K562 (cell line): ENCODE data around the gene ARPC2. TPM values are rescaled to one million over a fixed set of nuclear protein-coding genes. Genes with fewer than 3 reads are reported as not detected.

ENCODE experiments used
- CEBPB ChIP-seq: fragments of 450-650 bp; IDR thresholded peaks from 2 replicates; pipeline ENCODE4 v1.6.1; 2016; ENCODE audit warnings: missing genetic modification characterization, missing compliant biosample characterization
- HDAC2 ChIP-seq: fragments of 450-650 bp; IDR thresholded peaks from 2 replicates; pipeline ENCODE4 v1.6.1; 2016; ENCODE audit warnings: mild to moderate bottlenecking
- KDM4B ChIP-seq, 2 experiments: fragments of 450-650 bp in 1 of 2; sonication (generic) in 1 of 2; IDR thresholded peaks; 2 replicates each; pipeline ENCODE4 v1.6.1; 2016 to 2017; ENCODE audit warnings: borderline replicate concordance in 2 of 2, antibody characterized with exemption in 1 of 2, low read depth in 1 of 2, mild to moderate bottlenecking in 1 of 2
- LCOR ChIP-seq: sonication (generic); formaldehyde crosslinking; IDR thresholded peaks from 2 replicates; pipeline ENCODE4 v1.8.0; 2022; ENCODE audit warnings: mild to moderate bottlenecking, missing genetic modification reagents
- MBD2 ChIP-seq: sonication (generic); IDR thresholded peaks from 2 replicates; pipeline ENCODE4 v1.6.1; 2016; ENCODE audit warnings: low read depth, borderline replicate concordance
- NEUROD1 ChIP-seq: fragments of 150-350 bp; IDR thresholded peaks from 2 replicates; pipeline ENCODE4 v1.6.1; 2014; ENCODE audit warnings: borderline replicate concordance, low read length, low read depth; ENCODE audit not compliant: partially characterized antibody
- NFIC ChIP-seq: fragments of 450-650 bp; IDR thresholded peaks from 2 replicates; pipeline ENCODE4 v1.6.1; 2017; ENCODE audit warnings: mild to moderate bottlenecking, inconsistent platforms
- SMAD2 ChIP-seq: fragments of 150-350 bp; IDR thresholded peaks from 2 replicates; pipeline ENCODE4 v1.6.1; 2014; ENCODE audit warnings: low read depth, mild to moderate bottlenecking, low read length
- SRF ChIP-seq, 2 experiments: fragments of 250-450, 450-650 bp in 1 of 2; sonication (Bioruptor Pico) in 1 of 2; sonication (generic) in 1 of 2; formaldehyde crosslinking; IDR thresholded peaks; 2 replicates each; pipeline versions ENCODE4 v1.5.0 to v1.5.1; 2020 to 2022; ENCODE audit warnings: mild to moderate bottlenecking in 1 of 2, missing genetic modification reagents in 1 of 2
- SRSF3 ChIP-seq: fragments of 200-400 bp; formaldehyde crosslinking; IDR thresholded peaks from 2 replicates; pipeline ENCODE4 v1.6.1; 2016; ENCODE audit warnings: mild to moderate bottlenecking, low read length, moderate library complexity; ENCODE audit not compliant: insufficient read depth
- SUPT5H ChIP-seq: fragments of 450-650 bp; IDR thresholded peaks from 2 replicates; pipeline ENCODE4 v1.6.1; 2016
- TEAD1 ChIP-seq, 2 experiments: fragments of 450-650 bp in 1 of 2; sonication (generic) in 1 of 2; formaldehyde crosslinking; IDR thresholded peaks; 2 replicates each; pipeline versions ENCODE4 v1.4.0 to v1.8.0; 2020 to 2022; ENCODE audit warnings: mild to moderate bottlenecking in 2 of 2, missing genetic modification reagents in 1 of 2
- ZNF239 ChIP-seq: fragments of 250-450 bp; sonication (Bioruptor Pico); IDR thresholded peaks from 2 replicates; pipeline ENCODE4 v1.4.0; 2020; ENCODE audit warnings: mild to moderate bottlenecking
- ZNF76 ChIP-seq: fragments of 250-450 bp; sonication (Bioruptor Pico); IDR thresholded peaks from 2 replicates; pipeline ENCODE4 v1.4.0; 2020; ENCODE audit warnings: mild to moderate bottlenecking, moderate library complexity, borderline replicate concordance
- polyA plus RNA-seq, 8 experiments: library from polyadenylated mRNA; depleted of rRNA in 4 of 8; stranded (reverse) in 5 of 8; unstranded in 3 of 8; fragments of >200 nt; fragmentation: Nextera tagmentation in 2 of 8; fragmentation: Illumina TruSeq in 1 of 8; extraction: Ambion mirVana in 2 of 8; extraction: Trizol in 1 of 8; gene quantifications; 2 replicates each; pipeline versions ENCODE4 v1.2.1 to v1.2.3, GENCODE V29; 2011 to 2014; ENCODE audit warnings: inconsistent platforms in 1 of 8, missing spikeins in 1 of 8
- total RNA-seq, 7 experiments: library from RNA; depleted of rRNA in 6 of 7; stranded (reverse); fragments of >200 nt in 6 of 7; fragmentation: Illumina TruSeq in 2 of 7; extraction: Trizol in 2 of 7; gene quantifications; 2 replicates each; pipeline versions ENCODE4 v1.2.1 to v1.2.3, GENCODE V29; 2011 to 2021; ENCODE audit warnings: low replicate concordance in 1 of 7
- TF ChIP-seq, protein P1 (sequence below), 2 experiments: fragments of 450-650 bp in 1 of 2; sonication (generic) in 1 of 2; formaldehyde crosslinking; conservative IDR thresholded peaks; 2 replicates each; pipeline versions ENCODE4 v1.4.0 to v1.8.1; 2020 to 2022; ENCODE audit warnings: mild to moderate bottlenecking in 1 of 2, missing genetic modification reagents in 1 of 2
- TF ChIP-seq, protein P2 (sequence below): fragments of 450-650 bp; IDR thresholded peaks from 2 replicates; pipeline ENCODE4 v1.6.1; 2016
- TF ChIP-seq, protein P3 (sequence below): fragments of 450-650 bp; formaldehyde crosslinking; IDR thresholded peaks from 2 replicates; pipeline ENCODE4 v1.4.0; 2020; ENCODE audit warnings: mild to moderate bottlenecking, moderate library complexity
- TF ChIP-seq, protein P4 (sequence below), 3 experiments: IDR thresholded peaks in 2 of 3; conservative IDR thresholded peaks in 1 of 3; 2 replicates each; pipeline ENCODE4 v1.5.1; 2011 to 2012; ENCODE audit warnings: low read length in 3 of 3, mild to moderate bottlenecking in 3 of 3, control low read depth in 2 of 3, improper control_type of control experiment in 1 of 3, inconsistent platforms in 1 of 3, low read depth in 1 of 3, mixed read lengths in 1 of 3, moderate library complexity in 1 of 3; ENCODE audit not compliant: insufficient read depth in 2 of 3
- TF ChIP-seq, protein P5 (sequence below): sonication (generic); formaldehyde crosslinking; IDR thresholded peaks from 2 replicates; pipeline ENCODE4 v1.4.0; 2020; ENCODE audit warnings: mild to moderate bottlenecking, missing genetic modification reagents

The ARPC2 gene
- total and polyA plus RNA-seq, 9 of the 15 experiments (the other 6 are each of a cell fraction or from before 2014, with no cell fraction given): 81.9 to 187 (median 103) TPM

DNA sequence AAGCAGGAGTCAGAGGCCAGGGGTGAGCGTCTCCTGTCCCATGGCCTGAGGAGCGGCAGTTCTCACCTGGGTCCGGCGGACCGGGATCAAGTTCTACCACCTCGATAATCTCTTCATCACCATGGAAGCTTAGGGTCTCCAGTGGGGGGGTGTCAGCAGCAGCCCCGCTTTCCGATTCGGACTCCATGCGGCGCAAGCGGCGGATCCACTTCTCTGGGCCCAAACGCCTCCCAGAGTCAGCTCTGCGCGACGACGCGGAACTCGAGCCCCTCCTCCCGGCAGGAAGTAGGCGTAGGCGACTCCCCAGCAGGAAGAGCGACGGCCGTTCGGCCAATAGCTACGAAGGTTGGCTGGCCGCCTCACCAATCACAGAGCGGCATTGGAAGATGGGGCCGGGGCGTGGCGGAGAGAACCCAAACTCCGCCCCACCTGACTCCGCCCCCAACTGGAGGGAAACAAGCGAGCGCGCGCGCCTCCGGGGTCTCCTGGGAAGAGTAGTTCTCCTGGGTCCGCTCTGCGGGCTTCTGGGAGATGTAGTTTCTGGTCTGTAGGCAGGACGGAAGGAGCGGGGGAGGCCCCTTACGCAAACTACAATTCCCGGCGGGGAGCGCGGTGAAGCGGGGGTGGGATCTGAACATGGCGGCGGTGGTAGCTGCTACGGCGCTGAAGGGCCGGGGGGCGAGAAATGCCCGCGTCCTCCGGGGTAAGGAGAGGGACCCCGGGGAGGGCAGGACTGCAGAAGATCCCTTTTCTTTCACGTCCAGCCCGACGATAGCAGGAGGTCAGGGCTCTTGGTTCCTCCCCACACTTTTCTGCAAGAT lies 53.1 kb downstream of the ARPC2 start, which contains the start of the genes AAMP and PNKD (continued):
- TF ChIP-seq SRF (CRISPR knock-in tag; IDR thresholded peaks at IDR 0.05): peak in 1 of 2 experiments; percentile 51; a peak in 1 of 4 replicates
- TF ChIP-seq, protein P1, sequence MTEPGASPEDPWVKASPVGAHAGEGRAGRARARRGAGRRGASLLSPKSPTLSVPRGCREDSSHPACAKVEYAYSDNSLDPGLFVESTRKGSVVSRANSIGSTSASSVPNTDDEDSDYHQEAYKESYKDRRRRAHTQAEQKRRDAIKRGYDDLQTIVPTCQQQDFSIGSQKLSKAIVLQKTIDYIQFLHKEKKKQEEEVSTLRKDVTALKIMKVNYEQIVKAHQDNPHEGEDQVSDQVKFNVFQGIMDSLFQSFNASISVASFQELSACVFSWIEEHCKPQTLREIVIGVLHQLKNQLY (CRISPR knock-in tag; conservative IDR thresholded peaks at IDR 0.05): no peak
- TF ChIP-seq KDM4B (IDR thresholded peaks at IDR 0.05; ENCODE audit: borderline replicate concordance in 2 of 2, low read depth in 1 of 2): peak in 1 of 2 experiments; percentile 18; a peak in 1 of 4 replicates
- peak in 1 of 2 experiments; percentile 69; a peak in 1 of 4 replicates for TF ChIP-seq TEAD1 (CRISPR knock-in tag; IDR thresholded peaks at IDR 0.05)
- TF ChIP-seq CEBPB (tag): no peak
- peak; percentile 85 for TF ChIP-seq NEUROD1
- TF ChIP-seq, protein P2, sequence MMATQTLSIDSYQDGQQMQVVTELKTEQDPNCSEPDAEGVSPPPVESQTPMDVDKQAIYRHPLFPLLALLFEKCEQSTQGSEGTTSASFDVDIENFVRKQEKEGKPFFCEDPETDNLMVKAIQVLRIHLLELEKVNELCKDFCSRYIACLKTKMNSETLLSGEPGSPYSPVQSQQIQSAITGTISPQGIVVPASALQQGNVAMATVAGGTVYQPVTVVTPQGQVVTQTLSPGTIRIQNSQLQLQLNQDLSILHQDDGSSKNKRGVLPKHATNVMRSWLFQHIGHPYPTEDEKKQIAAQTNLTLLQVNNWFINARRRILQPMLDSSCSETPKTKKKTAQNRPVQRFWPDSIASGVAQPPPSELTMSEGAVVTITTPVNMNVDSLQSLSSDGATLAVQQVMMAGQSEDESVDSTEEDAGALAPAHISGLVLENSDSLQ: peak; percentile 99
- TF ChIP-seq ZNF239 (CRISPR knock-in tag): no peak
- peak; percentile 74 for TF ChIP-seq SUPT5H
- TF ChIP-seq SMAD2: no peak
- peak; percentile 53 for TF ChIP-seq NFIC
- no peak for TF ChIP-seq ZNF76 (CRISPR knock-in tag)
- no peak; the same call in 1 of the 2 replicates for TF ChIP-seq LCOR (CRISPR knock-in tag)
- 0 out of 2 replicates have a peak, but pooled peaks have one; percentile 39 for TF ChIP-seq HDAC2
- TF ChIP-seq, protein P3, sequence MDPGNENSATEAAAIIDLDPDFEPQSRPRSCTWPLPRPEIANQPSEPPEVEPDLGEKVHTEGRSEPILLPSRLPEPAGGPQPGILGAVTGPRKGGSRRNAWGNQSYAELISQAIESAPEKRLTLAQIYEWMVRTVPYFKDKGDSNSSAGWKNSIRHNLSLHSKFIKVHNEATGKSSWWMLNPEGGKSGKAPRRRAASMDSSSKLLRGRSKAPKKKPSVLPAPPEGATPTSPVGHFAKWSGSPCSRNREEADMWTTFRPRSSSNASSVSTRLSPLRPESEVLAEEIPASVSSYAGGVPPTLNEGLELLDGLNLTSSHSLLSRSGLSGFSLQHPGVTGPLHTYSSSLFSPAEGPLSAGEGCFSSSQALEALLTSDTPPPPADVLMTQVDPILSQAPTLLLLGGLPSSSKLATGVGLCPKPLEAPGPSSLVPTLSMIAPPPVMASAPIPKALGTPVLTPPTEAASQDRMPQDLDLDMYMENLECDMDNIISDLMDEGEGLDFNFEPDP (CRISPR knock-in tag): no peak
- no peak for TF ChIP-seq SRSF3
- TF ChIP-seq, protein P4, sequence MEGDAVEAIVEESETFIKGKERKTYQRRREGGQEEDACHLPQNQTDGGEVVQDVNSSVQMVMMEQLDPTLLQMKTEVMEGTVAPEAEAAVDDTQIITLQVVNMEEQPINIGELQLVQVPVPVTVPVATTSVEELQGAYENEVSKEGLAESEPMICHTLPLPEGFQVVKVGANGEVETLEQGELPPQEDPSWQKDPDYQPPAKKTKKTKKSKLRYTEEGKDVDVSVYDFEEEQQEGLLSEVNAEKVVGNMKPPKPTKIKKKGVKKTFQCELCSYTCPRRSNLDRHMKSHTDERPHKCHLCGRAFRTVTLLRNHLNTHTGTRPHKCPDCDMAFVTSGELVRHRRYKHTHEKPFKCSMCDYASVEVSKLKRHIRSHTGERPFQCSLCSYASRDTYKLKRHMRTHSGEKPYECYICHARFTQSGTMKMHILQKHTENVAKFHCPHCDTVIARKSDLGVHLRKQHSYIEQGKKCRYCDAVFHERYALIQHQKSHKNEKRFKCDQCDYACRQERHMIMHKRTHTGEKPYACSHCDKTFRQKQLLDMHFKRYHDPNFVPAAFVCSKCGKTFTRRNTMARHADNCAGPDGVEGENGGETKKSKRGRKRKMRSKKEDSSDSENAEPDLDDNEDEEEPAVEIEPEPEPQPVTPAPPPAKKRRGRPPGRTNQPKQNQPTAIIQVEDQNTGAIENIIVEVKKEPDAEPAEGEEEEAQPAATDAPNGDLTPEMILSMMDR (IDR thresholded peaks at IDR 0.05 in 2 of 3, conservative IDR thresholded peaks at IDR 0.05 in 1 of 3; ENCODE audit: insufficient read depth in 2 of 3, low read depth in 1 of 3, low read length in 3 of 3): peak in 2 of 3 experiments; percentile 25 to 37; a peak in 3 of 6 replicates
- TF ChIP-seq, protein P5, sequence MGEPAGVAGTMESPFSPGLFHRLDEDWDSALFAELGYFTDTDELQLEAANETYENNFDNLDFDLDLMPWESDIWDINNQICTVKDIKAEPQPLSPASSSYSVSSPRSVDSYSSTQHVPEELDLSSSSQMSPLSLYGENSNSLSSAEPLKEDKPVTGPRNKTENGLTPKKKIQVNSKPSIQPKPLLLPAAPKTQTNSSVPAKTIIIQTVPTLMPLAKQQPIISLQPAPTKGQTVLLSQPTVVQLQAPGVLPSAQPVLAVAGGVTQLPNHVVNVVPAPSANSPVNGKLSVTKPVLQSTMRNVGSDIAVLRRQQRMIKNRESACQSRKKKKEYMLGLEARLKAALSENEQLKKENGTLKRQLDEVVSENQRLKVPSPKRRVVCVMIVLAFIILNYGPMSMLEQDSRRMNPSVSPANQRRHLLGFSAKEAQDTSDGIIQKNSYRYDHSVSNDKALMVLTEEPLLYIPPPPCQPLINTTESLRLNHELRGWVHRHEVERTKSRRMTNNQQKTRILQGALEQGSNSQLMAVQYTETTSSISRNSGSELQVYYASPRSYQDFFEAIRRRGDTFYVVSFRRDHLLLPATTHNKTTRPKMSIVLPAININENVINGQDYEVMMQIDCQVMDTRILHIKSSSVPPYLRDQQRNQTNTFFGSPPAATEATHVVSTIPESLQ: no peak
- peak; percentile 93 for TF ChIP-seq MBD2
